ENCODE measurements around the gene APEH. TPM values are rescaled to one million over a fixed set of nuclear protein-coding genes. Genes with fewer than 3 reads are reported as not detected.

Gene APEH
- total and polyA plus RNA-seq, 2 of the 13 experiments (the other 11 are each of a cell fraction or from before 2014, with no cell fraction given): 116 to 130 TPM

DNA sequence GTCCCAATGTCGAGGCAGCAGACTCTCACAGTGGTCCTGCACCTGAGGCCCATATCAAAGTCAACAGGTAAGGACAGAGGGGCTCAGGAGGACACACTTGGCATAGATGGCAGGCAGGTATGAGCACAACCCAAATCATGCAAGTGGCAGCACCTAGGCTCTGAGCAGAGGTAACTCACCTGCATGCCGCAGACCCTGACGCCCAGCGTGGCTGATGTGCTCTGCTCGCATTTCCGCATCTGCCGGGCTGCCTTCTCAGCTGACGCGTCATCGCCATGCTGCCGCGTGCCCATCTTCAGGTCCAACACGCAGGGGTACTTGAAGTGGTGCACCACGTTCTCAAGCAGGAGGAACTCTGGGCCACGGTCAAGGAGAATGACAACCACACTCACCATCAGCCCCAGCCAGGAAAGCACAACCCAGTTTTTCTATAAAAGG is 53.8 kb downstream of the APEH start:
- 97% methylated on average over 15 of the region's 15 CpGs for WGBS (ENCODE audit: low lambda C conversion rate)
- Histone ChIP-seq H3K9me3 (ENCODE audit: low read length) (no peaks in the 10 kb centered on the region), H3K4me3 (replicated peaks in 1 of 3; ENCODE audit: insufficient read depth in 1 of 3, low read depth in 2 of 3, low read length in 3 of 3) (no peak overlapping the region), H3K4me1 (ENCODE audit: insufficient read depth, low read length) (peaks cover 19% of the 10 kb centered on the region), H3K4me2 (ENCODE audit: low read depth, low read length) (no peak overlapping the region), H3K9ac (ENCODE audit: insufficient read depth, low read depth, low read length) (no peak overlapping the region), H3K27me3 (ENCODE audit: control insufficient read depth in 1 of 2, insufficient read depth in 2 of 2, low read length in 2 of 2) (no peaks in the 10 kb centered on the region), H2AFZ (ENCODE audit: low read length) (no peak overlapping the region), H3K36me3 (replicated peaks in 1 of 2; ENCODE audit: control insufficient read depth in 1 of 2, insufficient read depth in 2 of 2, low read length in 2 of 2) (peaks cover 16 to 45% of the 10 kb centered on the region in 2 experiments), H3K27ac (ENCODE audit: extremely low read length, insufficient read depth, low read length) (no peak overlapping the region), H3K79me2 (ENCODE audit: insufficient read depth, low read length) (peaks cover 6% of the 10 kb centered on the region), H4K20me1 (ENCODE audit: insufficient read depth, low read length) (no peaks in the 10 kb centered on the region)
- DNase-seq (ENCODE audit: low spot score) (no peak), FAIRE-seq (no peak), ATAC-seq (no peak)
- in situ Hi-C loops (cut with HindIII; ENCODE audit: extremely low pct_ligation_motif_present, low pct_unique_long_range_greater_than_20kb): no loop called here
- intact Hi-C loops (cut with micrococcal nuclease; ENCODE audit: unreplicated experiment): no loop called here
- POLR2A ChIA-PET: no interaction called here
- CTCF ChIA-PET (ENCODE audit: low intra/inter-chr PET ratio, low total read pairs): no interaction called here
- no TSS peak for BruUV-seq (replicated peaks)
- TF ChIP-seq ZNF552 (CRISPR knock-in tag; IDR thresholded peaks at IDR 0.05; ENCODE audit: borderline replicate concordance) (no peak), TCF12 (IDR thresholded peaks at IDR 0.05) (no peak), TCF12 (CRISPR knock-in tag; IDR thresholded peaks at IDR 0.05) (no peak), ZNF850 (CRISPR knock-in tag; conservative IDR thresholded peaks at IDR 0.05) (no peak), ZNF263 (CRISPR knock-in tag; IDR thresholded peaks at IDR 0.05) (no peak), ZNF496 (CRISPR knock-in tag; IDR thresholded peaks at IDR 0.05; ENCODE audit: insufficient replicate concordance) (no peak), ZNF460 (CRISPR knock-in tag; IDR thresholded peaks at IDR 0.05; ENCODE audit: borderline replicate concordance) (no peak), ZNF549 (CRISPR knock-in tag; IDR thresholded peaks at IDR 0.05) (no peak), NR2F6 (IDR thresholded peaks at IDR 0.05) (no peak), NR2F6 (CRISPR knock-in tag; IDR thresholded peaks at IDR 0.05) (no peak), NFE2 (CRISPR knock-in tag; IDR thresholded peaks at IDR 0.05) (no peak), DR1 (CRISPR knock-in tag; IDR thresholded peaks at IDR 0.05) (no peak), ZSCAN25 (CRISPR knock-in tag; IDR thresholded peaks at IDR 0.05) (no peak), RBM22 (optimal IDR thresholded peaks at IDR 0.05; ENCODE audit: low read length) (no peak), KDM6A (CRISPR knock-in tag; IDR thresholded peaks at IDR 0.05; ENCODE audit: low read depth) (no peak), ARNT2 (CRISPR knock-in tag; IDR thresholded peaks at IDR 0.05; ENCODE audit: low read depth) (no peak), MYNN (CRISPR knock-in tag; IDR thresholded peaks at IDR 0.05; ENCODE audit: low read depth) (no peak), MXI1 (IDR thresholded peaks at IDR 0.05; ENCODE audit: borderline replicate concordance, low read depth, low read length) (no peak)
- TF ChIP-seq, protein P1, sequence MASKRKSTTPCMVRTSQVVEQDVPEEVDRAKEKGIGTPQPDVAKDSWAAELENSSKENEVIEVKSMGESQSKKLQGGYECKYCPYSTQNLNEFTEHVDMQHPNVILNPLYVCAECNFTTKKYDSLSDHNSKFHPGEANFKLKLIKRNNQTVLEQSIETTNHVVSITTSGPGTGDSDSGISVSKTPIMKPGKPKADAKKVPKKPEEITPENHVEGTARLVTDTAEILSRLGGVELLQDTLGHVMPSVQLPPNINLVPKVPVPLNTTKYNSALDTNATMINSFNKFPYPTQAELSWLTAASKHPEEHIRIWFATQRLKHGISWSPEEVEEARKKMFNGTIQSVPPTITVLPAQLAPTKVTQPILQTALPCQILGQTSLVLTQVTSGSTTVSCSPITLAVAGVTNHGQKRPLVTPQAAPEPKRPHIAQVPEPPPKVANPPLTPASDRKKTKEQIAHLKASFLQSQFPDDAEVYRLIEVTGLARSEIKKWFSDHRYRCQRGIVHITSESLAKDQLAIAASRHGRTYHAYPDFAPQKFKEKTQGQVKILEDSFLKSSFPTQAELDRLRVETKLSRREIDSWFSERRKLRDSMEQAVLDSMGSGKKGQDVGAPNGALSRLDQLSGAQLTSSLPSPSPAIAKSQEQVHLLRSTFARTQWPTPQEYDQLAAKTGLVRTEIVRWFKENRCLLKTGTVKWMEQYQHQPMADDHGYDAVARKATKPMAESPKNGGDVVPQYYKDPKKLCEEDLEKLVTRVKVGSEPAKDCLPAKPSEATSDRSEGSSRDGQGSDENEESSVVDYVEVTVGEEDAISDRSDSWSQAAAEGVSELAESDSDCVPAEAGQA (IDR thresholded peaks at IDR 0.05; ENCODE audit: low read depth): no peak
- TF ChIP-seq, protein P1 (CRISPR knock-in tag; IDR thresholded peaks at IDR 0.05; ENCODE audit: borderline replicate concordance): no peak
- TF ChIP-seq, protein P2, sequence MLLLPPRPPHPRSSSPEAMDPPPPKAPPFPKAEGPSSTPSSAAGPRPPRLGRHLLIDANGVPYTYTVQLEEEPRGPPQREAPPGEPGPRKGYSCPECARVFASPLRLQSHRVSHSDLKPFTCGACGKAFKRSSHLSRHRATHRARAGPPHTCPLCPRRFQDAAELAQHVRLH (CRISPR knock-in tag; IDR thresholded peaks at IDR 0.05; ENCODE audit: borderline replicate concordance, low read depth): no peak
- TF ChIP-seq, protein P3, sequence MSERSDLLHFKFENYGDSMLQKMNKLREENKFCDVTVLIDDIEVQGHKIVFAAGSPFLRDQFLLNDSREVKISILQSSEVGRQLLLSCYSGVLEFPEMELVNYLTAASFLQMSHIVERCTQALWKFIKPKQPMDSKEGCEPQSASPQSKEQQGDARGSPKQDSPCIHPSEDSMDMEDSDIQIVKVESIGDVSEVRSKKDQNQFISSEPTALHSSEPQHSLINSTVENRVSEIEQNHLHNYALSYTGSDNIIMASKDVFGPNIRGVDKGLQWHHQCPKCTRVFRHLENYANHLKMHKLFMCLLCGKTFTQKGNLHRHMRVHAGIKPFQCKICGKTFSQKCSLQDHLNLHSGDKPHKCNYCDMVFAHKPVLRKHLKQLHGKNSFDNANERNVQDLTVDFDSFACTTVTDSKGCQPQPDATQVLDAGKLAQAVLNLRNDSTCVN (CRISPR knock-in tag; IDR thresholded peaks at IDR 0.05; ENCODE audit: borderline replicate concordance): no peak
